ENCODE measurements around the gene C2orf81.
"Not testable (repeated sequence)": the region's sequence is repeated elsewhere in the genome, so short reads cannot be mapped to it uniquely, and the experiment has no call there.

Gene C2orf81

DNA sequence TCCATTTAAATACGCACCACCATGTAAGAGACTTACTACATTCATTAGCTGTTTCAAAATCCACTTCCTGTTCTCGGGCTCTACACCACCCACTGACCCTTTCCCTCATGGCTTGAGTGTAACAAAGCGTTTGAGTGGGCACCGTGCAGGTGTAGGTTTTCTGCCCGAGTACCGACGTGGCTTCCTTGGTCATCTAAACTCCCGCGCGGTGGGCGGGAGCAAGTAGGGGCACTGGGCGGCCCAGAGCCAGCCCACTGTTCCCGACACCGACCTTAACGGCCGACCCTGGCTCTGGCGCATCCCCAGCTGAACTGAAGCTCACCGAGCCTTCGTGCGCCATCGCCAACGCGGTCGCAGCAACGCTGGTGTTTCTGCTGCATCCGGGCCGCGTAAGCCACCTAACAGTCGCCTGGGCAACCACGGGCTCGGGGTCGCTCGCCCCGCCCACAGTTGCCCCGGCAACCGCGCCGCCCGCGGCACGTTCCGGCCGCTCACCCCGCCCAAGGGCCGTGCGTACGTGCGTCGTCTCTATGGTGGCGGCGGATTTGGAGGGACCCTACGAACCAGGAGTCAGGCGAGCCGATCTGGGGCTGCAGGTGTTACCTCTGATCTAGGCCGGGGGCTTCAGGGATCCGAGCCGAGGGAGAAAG, at the start of gene C2orf81, which contains the start of gene WDR54:
Gene C2orf81, minus strand, starts transcription at position 399 of the 650 bp plus-strand sequence. Its CDS starts 59 bp downstream, at position 340.
Gene WDR54, plus strand, starts transcription at position 510 of the 650 bp plus-strand sequence. CDS start 424 bp downstream, outside the sequence.
- DNase-seq (ENCODE audit: low read depth in 2 of 2), result peak; percentile 50 to 57

DNA sequence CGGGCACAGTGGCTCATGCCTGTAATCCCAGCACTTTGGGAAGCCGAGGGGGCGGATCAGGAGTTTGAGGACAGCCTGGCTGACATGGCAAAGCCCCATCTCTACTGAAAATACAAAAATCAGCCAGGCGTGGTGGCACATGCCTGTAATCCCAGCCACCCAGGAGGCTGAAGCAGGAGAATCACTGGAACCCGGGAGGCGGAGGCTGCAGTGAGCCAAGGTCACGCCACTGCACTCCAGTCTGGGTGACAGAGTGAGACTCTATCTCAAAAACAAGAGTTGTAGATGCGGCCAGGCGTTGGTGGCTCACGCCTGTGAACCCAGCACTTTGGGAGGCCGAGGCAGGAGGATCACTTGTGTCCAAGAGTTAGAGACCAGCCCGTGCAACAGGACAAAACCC, 49.3 kb upstream of the C2orf81 start:
- DNase-seq (ENCODE audit: low read depth in 2 of 2), result not testable (repeated sequence)

DNA sequence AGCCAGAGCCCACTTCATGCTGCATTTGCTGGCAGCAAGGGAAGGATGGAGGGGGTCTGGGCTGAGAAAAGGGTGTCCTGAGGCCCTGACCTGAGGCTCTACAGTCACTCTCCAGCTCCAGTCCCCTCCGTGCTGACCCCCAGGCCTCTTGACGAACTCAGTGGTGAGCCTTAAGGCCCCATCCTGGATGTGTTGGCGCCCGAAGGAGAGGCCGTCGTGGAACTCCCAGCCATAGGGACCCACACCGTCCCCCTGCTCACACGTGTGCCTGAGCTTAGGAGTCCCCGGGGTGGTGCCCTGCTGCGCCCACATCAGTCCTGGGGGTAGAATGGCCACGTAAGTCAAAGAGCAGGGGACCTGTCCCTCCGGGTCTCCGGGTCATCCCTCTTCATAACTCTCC, 43.0 kb upstream of the C2orf81 start:
- DNase-seq (ENCODE audit: low read depth in 2 of 2), result no peak

DNA sequence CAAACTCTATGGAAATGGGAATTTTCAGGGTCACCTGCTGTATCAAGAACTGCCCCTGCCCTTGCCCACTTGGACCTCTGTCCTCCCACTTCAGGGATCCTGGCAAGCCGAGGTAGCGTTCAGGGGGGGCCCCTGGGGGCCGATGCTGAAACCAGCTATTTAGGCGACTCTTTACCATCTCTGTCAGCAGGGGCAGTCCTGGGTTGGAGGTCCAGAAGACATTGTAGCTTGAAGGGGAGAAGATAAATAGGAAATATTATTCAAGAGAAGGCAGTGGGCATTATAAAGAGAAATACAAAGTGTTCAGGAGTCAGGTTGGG, 41.3 kb upstream of the C2orf81 start:
- no peak for DNase-seq (ENCODE audit: low read depth in 2 of 2)

DNA sequence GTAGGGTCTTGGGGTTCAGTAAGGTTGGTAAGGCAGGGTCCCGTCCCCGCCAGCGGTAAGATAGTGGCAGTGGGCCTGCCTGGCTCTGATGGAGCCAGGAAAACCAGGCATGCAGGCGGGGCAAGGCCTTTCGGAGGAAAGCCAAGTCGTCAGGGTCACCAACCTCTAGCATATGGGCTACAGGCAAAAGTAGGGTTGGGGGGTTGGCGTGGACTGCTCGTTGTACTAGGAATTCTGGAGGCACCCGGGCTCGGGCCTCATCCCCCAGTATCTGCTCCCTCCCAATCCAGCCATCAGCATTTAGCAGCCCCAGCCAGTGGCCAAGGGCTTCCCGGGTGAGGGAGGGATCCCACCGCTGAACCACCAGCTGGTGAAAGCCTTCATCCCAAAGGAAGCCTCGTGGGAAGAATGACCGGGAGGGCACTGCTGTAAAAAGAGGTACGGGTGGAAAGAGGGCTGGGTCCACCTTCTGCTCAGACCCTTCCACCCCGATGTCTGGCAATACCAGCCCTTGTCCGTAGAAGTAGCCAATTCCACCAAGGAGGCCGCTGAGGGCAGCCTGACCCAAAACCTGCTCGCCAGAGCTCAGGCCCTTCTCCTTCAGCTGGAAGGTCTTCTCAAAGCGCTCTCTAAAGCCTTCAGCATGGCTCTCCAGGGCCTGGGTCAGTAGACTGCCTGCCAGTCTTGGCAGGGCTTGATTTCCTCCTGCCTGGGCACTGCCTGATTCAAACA, 40.8 kb upstream of the C2orf81 start:
- no peak for DNase-seq (ENCODE audit: low read depth in 2 of 2)

DNA sequence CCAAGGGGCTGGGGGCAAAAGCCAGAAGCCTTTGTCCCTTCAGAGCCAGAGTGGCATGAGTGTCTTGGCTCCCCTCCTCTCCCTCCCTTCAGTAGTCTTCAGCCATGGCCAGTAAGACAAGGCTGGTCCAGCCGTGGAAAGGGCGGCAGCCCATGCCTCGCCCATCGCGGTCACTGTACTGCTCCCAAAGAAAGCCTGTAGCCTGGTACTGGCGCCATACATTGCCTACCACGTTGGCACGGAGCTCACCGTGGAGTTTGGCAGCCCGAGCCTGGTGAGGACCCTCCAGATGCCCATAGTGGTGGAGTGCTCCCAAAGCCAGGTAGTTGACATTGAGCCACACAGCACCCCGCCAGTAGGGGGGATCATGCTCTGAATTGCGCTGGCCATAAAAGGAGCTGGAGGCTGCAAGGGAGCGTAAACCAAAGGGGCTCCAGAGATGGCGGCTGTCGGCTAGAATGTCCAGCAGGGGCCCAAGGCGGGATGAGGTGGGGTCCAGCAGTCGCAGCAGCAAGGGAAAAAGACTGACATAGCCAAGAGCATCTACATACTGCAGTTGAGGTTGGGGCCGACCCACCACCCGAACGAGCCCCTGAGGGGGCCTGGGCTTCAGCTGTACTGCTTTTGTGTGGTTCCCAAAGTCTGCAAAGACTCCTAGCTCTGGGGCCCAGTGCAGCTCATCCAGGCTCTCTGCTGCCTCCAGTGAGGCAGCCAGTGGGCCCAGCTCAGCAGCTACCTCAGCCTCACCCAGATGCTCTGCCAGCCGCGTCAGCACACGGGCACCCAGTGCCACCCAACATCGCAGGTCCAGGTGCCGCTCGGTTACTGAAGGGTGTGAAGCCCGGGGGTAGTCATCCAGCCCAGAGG, 40.0 kb upstream of the C2orf81 start:
- no peak for DNase-seq (ENCODE audit: low read depth in 2 of 2)

DNA sequence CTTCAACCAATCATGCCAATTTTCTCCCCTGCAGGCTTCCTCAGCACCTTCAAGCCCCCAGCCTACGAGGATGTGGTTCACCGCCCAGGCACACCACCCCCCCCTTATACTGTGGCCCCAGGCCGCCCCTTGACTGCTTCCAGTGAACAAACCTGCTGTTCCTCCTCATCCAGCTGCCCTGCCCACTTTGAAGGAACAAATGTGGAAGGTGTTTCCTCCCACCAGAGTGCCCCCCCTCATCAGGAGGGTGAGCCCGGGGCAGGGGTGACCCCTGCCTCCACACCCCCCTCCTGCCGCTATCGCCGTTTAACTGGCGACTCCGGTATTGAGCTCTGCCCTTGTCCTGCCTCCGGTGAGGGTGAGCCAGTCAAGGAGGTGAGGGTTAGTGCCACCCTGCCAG, 38.8 kb upstream of the C2orf81 start:
- DNase-seq (ENCODE audit: low read depth in 2 of 2), result not testable (repeated sequence)

DNA sequence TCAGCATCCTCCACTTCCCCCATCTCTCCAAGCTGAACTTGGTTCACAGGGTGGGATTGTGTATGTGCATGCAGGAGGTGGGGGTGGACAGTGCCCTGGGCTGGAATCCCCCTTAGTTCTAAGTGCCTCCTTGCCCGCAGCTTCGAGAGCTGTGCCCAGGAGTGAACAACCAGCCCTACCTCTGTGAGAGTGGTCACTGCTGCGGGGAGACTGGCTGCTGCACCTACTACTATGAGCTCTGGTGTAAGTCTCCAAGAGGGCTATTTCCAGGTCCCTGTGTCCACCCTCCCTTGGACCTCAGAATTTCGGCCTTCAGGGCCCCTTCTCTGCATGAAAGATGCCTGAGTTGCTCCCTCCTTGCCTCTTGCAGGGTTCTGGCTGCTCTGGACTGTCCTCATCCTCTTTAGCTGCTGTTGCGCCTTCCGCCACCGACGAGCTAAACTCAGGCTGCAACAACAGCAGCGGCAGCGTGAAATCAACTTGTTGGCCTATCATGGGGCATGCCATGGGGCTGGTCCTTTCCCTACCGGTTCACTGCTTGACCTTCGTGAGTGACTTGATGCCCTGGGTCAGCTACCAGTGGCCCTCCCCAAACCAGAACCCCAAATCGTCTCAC, 38.2 kb upstream of the C2orf81 start:
- DNase-seq (ENCODE audit: low read depth in 2 of 2), result not testable (repeated sequence)

DNA sequence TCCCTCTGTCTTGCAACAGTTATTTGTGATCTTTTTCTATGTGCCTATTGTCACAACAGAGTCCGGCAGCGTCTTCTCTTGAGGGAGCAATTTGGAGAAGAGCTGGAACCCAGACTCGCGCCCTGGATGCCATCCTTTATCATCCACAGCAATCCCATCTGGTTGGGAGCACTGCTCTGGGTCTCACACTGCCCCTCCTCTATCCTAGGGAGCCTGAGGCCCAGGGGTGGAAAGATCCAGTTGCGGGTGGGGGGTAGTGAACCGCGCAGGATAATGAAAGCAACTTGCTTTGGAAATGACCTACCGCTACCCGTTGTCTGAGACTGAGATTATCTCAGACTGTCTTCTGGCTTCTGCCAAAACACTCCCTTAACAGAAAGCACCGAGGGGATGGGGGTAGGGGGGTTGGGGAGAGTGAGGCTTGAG, 37.5 kb upstream of the C2orf81 start:
- no peak for DNase-seq (ENCODE audit: low read depth in 2 of 2)

DNA sequence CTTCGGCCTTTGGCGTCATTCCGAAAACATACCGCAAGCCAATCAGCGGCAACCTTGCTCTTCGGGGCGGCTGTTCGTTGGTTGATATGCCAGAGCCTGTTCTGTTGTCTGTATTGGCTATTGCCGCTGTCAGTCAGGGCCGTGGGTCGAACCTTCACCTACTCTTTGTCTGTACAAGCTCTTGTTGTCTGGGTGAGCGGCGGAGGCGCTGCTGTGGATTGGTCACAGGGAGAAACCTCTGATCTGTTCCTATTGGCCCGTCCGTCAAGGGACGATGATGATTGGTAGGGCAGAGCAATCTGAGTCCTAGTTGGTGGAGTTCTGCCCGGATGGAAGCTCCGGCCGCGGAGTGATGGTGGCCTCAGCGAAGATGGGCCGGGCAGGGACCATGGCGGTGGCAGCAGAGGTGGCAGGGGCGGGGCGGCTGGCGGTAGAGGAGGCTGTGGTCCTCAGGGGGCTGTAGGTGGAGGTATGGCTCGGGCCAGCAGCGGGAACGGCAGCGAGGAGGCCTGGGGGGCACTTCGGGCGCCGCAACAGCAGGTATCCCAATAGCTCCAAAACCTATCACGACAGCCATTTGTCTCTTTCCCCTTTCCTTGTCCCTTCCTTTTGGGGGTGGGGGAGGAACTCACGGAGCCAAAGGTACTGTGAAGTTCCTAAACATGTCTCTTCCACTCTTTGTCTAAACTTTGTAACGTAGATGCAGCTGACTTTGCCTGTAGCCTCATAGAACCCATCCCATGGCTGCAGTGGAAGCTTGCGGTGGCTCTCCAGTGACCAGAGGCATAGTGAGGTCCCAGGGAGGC, 36.9 kb upstream of the C2orf81 start, which contains the start of gene WBP1:
Gene WBP1, plus strand, starts transcription at position 307 of the 806 bp plus-strand sequence. Its CDS starts 165 bp downstream, at position 472.
- peak; percentile 100 for DNase-seq (ENCODE audit: low read depth in 2 of 2)

DNA sequence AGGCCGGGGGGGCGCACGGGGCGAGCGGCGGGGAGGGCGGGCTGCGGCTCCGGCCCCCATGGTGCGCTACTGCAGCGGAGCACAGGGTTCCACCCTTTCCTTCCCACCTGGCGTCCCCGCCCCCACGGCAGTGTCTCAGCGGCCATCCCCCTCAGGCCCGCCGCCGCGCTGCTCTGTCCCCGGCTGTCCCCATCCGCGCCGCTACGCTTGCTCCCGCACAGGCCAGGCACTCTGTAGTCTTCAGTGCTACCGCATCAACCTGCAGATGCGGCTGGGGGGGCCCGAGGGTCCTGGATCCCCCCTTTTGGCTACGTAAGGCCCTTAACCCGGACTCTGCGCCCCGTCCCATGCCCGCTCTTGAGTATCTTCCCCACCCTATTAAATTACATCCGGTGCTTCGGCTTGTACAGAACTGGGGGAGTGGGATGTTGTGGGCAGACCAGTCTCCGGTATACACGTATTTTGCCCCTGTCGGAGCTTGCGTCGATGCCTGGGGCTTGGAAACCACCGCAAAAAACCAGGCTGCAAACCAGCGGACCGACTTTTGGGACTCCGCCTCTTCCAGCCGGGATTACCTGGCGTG, 36.2 kb upstream of the C2orf81 start:
- DNase-seq (ENCODE audit: low read depth in 2 of 2), result no peak

DNA sequence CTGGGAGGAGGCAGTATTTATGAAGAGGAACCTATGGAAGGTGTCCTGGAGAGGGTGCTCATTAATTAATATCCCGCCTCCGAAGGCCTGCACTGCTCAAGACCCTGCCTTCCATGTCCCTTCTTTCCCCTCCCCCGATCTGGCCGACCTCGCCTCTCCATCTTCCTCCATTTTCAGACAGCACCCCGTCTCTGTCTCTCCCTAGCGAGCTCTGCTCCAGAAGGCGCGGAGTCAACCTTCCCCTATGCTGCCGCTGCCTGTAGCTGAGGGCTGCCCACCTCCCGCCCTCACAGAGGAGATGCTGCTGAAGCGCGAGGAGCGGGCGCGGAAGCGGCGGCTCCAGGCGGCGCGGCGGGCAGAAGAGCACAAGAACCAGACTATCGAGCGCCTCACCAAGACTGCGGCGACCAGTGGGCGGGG, 35.7 kb upstream of the C2orf81 start:
- DNase-seq (ENCODE audit: low read depth in 2 of 2), result no peak

DNA sequence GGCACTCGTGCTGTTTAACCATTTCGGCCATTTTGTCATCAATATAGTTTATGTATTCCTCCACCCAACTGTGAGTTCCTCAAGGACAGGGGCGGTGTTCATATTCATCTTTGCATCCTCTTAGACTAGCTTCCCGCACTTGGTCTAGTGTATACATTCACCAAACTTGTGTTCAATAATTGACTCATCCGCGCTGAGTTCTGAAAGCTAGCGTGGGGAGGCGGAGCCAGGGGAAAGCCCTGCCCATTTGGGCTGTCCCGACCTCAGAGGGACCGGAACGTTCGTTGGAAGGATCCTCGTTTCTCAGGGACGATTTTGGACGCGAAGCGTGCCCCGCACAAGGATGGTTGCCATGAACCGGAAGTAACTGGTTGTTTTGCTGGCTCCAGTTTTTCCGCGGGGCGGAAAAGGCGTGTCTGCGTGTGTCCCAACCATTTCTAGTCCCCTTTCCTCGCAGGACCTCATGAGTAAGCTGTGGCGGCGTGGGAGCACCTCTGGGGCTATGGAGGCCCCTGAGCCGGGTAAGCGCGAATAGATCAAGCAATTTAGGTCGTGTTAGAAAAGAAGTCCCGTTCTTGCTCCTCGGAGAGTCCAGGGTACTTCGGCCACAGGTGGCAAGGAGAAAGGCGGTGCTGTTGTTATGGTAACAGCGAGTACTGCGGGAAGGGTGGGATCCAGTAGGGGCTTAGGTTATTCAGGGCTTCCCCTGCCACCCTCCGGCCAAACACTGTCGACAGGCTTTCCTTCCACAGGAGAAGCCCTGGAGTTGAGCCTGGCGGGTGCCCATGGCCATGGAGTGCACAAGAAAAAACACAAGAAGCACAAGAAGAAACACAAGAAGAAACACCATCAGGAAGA, 33.5 kb upstream of the C2orf81 start, which contains the start of gene INO80B:
Gene INO80B, plus strand, starts transcription at position 434 of the 858 bp plus-strand sequence. Its CDS starts 30 bp downstream, at position 464.
- peak; percentile 94 to 95 for DNase-seq (ENCODE audit: low read depth in 2 of 2)

DNA sequence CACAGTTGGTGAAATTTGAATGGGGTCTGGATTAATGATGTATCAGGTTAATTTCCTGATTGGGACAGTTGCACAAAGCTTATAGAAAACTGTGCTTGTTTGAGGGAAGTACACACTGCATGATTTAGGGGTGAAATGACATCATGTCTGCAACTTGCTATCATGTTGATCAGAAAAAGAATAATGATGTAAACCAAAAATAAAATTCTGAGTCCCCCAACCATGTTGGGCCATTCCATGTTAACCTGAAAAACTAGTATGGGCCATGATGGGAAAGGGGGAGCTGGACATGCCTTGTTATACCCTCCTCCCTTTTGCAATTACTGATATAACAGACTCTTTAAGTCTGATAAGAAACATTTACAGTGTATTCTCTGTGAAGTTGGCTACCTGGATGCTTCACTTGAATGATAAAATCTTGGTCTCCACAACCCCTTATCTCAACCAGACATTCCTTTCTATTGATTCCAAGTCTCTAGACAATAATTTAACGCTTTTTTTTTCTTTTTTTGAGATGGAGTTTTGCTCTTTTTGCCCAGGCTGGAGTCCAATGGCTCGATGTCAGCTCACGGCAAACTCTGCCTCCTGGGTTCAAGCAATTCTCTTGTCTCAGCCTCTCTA, 29.3 kb upstream of the C2orf81 start:
- DNase-seq (ENCODE audit: low read depth in 2 of 2), result no peak

DNA sequence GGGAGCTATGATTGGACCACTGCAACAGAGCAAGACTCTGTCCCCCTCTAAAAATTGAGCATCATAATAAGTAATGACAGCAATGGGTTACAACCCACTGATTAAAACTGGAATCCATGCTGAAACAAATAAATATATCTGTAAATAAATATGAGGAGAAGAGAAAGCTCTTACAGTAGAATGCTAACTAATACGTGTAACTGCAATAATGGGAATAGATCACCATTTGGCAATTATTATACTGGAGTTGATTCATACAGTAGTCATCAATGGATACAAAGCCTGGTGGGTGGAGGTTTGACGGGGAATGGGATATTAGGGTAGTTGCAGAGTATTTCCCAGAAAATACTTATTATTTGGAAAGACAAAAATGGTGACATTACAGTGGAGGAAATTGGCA, 27.4 kb upstream of the C2orf81 start:
- DNase-seq (ENCODE audit: low read depth in 2 of 2), result no peak

DNA sequence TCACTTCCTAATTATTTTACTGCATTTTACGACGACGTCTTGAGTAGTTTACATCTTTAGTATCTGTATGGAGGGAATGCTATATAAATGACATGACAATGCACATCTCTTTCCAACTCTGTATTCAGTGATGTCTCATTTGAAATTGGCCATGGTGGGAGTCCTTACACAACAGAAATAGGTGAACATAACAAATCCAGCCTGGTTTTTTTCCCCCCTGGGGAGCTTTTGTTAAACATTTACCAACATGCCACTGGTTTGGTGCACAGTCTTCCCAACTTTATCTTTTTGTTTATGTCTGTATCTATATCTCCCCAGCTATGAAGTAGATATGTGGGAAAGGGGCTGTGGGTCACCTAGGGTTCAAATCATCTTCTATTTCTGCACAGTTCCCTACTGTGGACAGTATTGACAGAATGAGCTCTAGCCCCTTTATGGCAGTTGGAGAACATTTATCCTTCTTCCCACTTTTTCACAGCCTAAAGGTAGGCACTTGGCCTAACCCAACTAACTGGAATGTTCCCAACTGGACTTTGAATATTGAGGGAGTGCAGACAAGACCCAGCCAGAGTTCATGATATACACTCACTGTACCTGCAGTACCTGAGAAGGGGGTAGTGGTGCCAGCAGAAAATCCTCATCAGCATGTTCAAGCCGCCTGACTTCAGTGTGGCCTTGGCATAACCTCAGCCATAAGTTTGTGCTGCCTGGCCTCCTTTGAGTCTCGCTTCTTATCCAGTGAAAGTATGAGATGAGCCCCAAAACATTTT, 26.0 kb upstream of the C2orf81 start:
- no peak for DNase-seq (ENCODE audit: low read depth in 2 of 2)

DNA sequence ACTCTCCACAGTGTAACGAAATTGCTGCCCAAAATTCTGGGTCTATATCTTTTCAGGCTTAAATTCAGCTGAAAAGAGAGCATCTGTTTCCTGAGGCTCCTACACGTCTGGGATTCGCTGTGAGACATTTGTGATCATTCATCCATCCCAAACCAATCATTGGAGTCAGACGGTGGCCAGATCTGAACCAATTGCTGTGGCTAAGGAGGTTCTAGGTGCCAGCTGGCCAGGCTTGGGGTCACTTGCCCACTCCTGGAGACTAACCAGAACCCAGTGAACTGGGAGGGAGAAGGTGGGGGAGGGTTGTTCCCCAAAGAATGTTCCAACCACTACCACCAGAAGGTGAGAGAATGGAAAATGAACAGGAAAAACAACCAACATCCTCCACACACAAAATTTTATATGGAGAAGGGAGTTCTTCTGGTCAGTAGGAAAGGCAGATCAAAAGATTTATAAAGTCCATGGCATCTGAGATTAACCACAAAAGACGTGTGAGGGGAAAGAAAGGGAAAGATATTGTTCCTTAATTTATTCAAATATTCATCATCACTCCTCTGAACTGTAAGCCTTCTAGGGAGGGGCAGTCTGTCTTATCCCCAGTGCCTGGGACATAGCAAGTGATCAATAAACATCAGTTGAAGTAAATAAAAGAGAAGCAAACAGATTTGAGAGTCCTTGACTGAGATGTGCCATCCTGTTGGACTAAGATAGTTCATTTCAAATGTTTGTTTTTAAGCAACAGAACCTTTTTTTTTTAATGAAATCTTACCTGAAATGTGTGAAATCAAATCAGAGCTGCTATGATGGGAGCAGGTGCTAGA, 23.3 kb upstream of the C2orf81 start:
- no peak for DNase-seq (ENCODE audit: low read depth in 2 of 2)
